Small intestine (tissue), 16 donors: ENCODE data around the gene EXPH5. TPM values are rescaled to one million over a fixed set of nuclear protein-coding genes. Genes with fewer than 3 reads are reported as not detected.
"Not testable (repeated sequence)": the region's sequence is repeated elsewhere in the genome, so short reads cannot be mapped to it uniquely, and the experiment has no call there.

Experiments used
- DNase-seq, 2 donors: peaks; one replicate each; pipeline versions ENCODE4 v3.0.0 to v3.0.0-alpha.2; 2013
- FAIRE-seq: peaks from 2 replicates; lab custom pipeline; 2012; peaks lifted over from hg19 to GRCh38; lab: Jason Lieb, UNC
- H3K27ac ChIP-seq, 3 donors: one replicate each; pipeline ENCODE4 v1.5.1; 2013; ENCODE audit warnings: low read length in 2 of 3, mild to moderate bottlenecking in 2 of 3, control low read depth in 1 of 3, inconsistent platforms in 1 of 3, low read depth in 1 of 3, moderate library complexity in 1 of 3
- H3K27me3 ChIP-seq, 3 donors: one replicate each; pipeline ENCODE4 v1.6.1; 2013; ENCODE audit warnings: low read length in 3 of 3, inconsistent platforms in 1 of 3; ENCODE audit not compliant: control insufficient read depth in 3 of 3, insufficient read depth in 3 of 3
- H3K36me3 ChIP-seq, 3 donors: one replicate each; pipeline ENCODE4 v1.6.1; 2013; ENCODE audit warnings: low read length in 3 of 3, inconsistent platforms in 1 of 3, low read depth in 1 of 3, mild to moderate bottlenecking in 1 of 3, moderate library complexity in 1 of 3; ENCODE audit not compliant: control insufficient read depth in 3 of 3, insufficient read depth in 2 of 3
- H3K4me1 ChIP-seq, 3 donors: one replicate each; pipeline ENCODE4 v1.6.1; 2013; ENCODE audit warnings: low read length in 2 of 3, inconsistent platforms in 1 of 3, low read depth in 1 of 3, mild to moderate bottlenecking in 1 of 3, moderate library complexity in 1 of 3; ENCODE audit not compliant: control insufficient read depth in 3 of 3, insufficient read depth in 2 of 3
- H3K4me3 ChIP-seq, 3 donors: one replicate each; pipeline ENCODE4 v1.5.1; 2013; ENCODE audit warnings: low read length in 3 of 3, control low read depth in 1 of 3, inconsistent platforms in 1 of 3, low read depth in 1 of 3, mild to moderate bottlenecking in 1 of 3, moderate library complexity in 1 of 3
- H3K9me3 ChIP-seq, 2 donors: one replicate each; pipeline ENCODE4 v1.6.1; 2013; ENCODE audit warnings: low read depth in 1 of 2, low read length in 1 of 2; ENCODE audit not compliant: control insufficient read depth in 2 of 2, insufficient read depth in 1 of 2
- WGBS, 3 donors: extraction: QIAGEN DNeasy Blood & Tissue Kit; methylation state at CpG; one replicate each; pipeline ENCODE4 v1.1.7; 2013; 5-methylcytosine and 5-hydroxymethylcytosine counted together
- long read RNA-seq, 10 donors: transcript quantifications; one replicate each; lab custom pipeline, GENCODE V29; 2026
- polyA plus RNA-seq, 4 donors: library from polyadenylated mRNA; stranded (reverse) in 3 of 4; unstranded in 1 of 4; fragments of 200-250 nt in 3 of 4; fragments of 120-200 nt in 1 of 4; gene quantifications; one replicate each; pipeline versions ENCODE4 v1.2.1 to v1.2.3, GENCODE V29; 2013
- donor health status: healthy with polysubstance abuse.
- donor health status: control.
- donor health status: control.
- donor health status: Bipolar disorder and iron deficiency.
- donor health status: healthy.

The EXPH5 gene, protein sequence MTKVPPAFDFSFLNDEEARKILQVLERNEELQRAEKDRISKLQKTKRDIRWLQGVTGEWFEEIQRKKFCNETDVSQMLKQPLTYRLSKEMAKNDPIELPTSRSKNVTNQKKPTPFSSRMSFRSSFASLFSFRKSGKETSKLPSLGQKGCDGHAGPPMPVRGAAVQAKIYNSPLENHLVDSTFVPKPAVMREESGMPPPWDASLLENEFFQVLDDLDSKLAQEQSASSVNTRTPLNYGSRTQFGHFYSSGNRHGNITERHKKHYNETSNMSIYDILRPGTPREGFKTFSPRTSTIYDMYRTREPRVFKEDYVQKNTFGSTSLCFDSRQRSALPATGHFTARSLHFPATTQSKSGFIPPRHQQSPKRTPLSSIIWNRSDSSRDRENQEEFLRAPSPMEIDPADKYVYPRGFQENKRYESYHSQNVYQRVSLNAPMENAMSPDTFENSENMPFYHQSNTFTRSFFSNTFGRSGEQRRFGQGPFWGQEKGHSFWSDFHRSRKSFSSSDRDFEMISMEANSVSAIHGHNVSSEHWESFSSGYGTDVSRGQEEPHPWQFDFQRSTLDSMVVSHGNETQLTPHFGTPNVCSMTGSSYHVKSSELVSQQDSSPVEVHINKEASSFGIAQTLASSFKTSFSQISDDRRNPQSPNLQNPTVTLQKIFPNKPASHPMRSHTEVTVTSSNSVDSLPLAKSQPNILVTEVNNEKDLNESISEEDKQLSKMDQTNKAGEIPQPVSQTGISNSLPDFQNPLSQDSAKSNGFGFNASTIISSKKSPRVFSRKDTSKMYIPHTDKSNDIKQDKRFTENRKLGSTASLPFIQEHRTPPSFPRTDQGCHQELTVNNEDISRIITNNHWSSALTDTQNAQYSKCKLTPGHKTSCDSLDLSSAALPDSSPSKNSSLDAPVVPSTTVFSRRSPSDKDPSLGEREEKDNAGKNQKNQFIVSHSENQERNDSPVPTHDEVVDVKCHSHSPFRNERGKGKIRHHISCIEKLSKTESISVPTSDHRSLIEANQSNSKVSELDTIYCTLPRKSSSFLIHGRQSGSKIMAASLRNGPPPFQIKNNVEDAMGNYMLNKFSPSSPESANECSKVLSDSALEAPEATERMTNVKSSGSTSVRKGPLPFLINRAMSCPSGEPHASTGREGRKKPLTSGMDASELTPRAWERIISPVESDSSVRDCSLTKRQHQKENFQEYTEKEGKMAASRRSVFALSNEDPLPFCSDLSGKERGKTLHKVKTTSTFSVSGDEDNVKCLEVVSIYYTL (N-terminal part only)
- polyA plus RNA-seq: 1 to 10 TPM in 1 of 4 donors, under 1 TPM in 3; 0.22 to 1.8 (median 0.60) TPM
- long read RNA-seq, donor 1: 0 reads
- long read RNA-seq, donor 2: 0 reads
- long read RNA-seq, donor 3: 0 reads
- long read RNA-seq, donor 4: 0 reads
- long read RNA-seq, donor 5: 0 reads
- long read RNA-seq, donor 6: 0 reads
- long read RNA-seq, donor 7: 0 reads
- long read RNA-seq, donor 8: 0 reads
- long read RNA-seq, donor 9: 0 reads
- long read RNA-seq, donor 10: 0 reads

DNA sequence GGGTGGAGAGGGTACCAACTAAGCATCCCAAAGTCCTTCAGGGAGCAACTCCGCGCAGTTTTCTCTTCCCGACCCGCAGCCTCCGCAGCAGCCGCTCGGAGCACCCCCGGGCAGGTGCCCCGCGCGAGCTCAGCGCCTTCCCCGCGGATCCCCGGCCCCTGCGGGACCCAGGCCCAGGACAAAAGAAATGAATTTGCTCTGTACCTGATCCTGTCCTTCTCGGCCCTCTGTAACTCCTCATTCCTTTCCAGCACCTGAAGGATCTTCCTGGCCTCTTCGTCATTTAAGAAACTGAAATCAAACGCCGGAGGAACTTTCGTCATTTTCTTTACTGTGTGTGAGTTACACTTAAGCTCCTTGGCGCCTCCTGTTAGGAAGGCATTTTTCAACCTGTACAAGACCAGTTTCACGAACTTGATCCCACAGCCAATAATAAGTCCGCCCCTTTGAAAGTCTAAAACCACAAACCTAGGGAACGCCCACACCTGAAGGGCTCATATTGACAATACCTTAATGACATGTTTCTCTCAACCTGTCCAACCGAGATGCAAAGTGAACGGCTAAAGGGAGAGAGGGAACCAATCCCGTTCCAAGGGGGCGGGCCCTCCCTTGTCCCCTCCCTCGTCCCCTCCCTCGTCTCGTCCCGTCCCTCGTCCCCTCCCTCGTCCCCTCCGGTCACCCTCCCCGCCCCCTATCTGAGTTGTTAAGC, at the start of gene EXPH5:
Gene EXPH5, minus strand, starts transcription at position 555 of the 709 bp plus-strand sequence. Its CDS starts 232 bp downstream, at position 323.
- Histone ChIP-seq H3K27ac (peak within 1 kb of the TSS; percentile 42 to 68 (median 57)), H3K36me3 (no peaks in the 10 kb centered on the region), H3K27me3 (peaks cover 0 to 9% (median 0%) of the 10 kb centered on the region in 3 donors), H3K4me1 (peaks cover 0 to 4% (median 0%) of the 10 kb centered on the region in 3 donors), H3K9me3 (no peaks in the 10 kb centered on the region), H3K4me3 (peak within 1 kb of the TSS; percentile 52 to 70 (median 65))
- peak; percentile 96 to 99 for DNase-seq
- no peak for FAIRE-seq
- 0 to 1% (median 1%) methylated on average over 32 to 37 of the region's 37 CpGs for WGBS, 3 donors

- 77 to 100% (median 88%) methylated on average over 1 of the region's 1 CpG for WGBS, 3 donors
- H3K4me3 ChIP-seq: not testable (repeated sequence)
These were observed 48.2 kb upstream of the EXPH5 start for GRCh38 chr11:108641752-108642151.

GRCh38 chr11:108639146-108639545, 45.6 kb upstream of the EXPH5 start:
- DNase-seq (no peak), FAIRE-seq (no peak)
- Histone ChIP-seq H3K27ac (no peak overlapping the region), H3K27me3 (peaks cover 0 to 9% (median 0%) of the 10 kb centered on the region in 3 donors), H3K9me3 (no peaks in the 10 kb centered on the region), H3K4me1 (no peaks in the 10 kb centered on the region), H3K4me3 (no peak overlapping the region), H3K36me3 (no peaks in the 10 kb centered on the region)
- WGBS, 3 donors: 96 to 100% (median 98%) methylated on average over 1 of the region's 1 CpG

More at GRCh38 chr11:108641752-108642151, 48.2 kb upstream of the EXPH5 start:
- not testable (repeated sequence) for H3K36me3 ChIP-seq, H3K27me3 ChIP-seq, H3K4me1 ChIP-seq, H3K27ac ChIP-seq, H3K9me3 ChIP-seq, DNase-seq, FAIRE-seq

GRCh38 chr11:108636222-108636621, 42.7 kb upstream of the EXPH5 start:
- no peaks in the 10 kb centered on the region for H3K4me1 ChIP-seq
- no peaks in the 10 kb centered on the region for H3K9me3 ChIP-seq
- no peak for FAIRE-seq
- no peak overlapping the region for H3K4me3 ChIP-seq
- no peak overlapping the region for H3K27ac ChIP-seq
- no peak for DNase-seq
- WGBS, 3 donors: 72 to 80% (median 75%) methylated on average over 2 of the region's 2 CpGs
- H3K27me3 ChIP-seq: peaks cover 0 to 15% (median 0%) of the 10 kb centered on the region in 3 donors
- no peaks in the 10 kb centered on the region for H3K36me3 ChIP-seq

- Histone ChIP-seq H3K27me3 (peaks cover 0 to 15% (median 0%) of the 10 kb centered on the region in 3 donors), H3K4me3 (no peak overlapping the region), H3K9me3 (no peaks in the 10 kb centered on the region), H3K36me3 (no peaks in the 10 kb centered on the region), H3K27ac (no peak overlapping the region), H3K4me1 (no peaks in the 10 kb centered on the region)
- DNase-seq (no peak), FAIRE-seq (no peak)
These were observed 41.5 kb upstream of the EXPH5 start for GRCh38 chr11:108635106-108635505.

GRCh38 chr11:108632041-108632704, 38.6 kb upstream of the EXPH5 start:
- no peak overlapping the region for H3K27ac ChIP-seq
- no peak overlapping the region for H3K4me3 ChIP-seq
- H3K27me3 ChIP-seq: peaks cover 0 to 26% (median 0%) of the 10 kb centered on the region in 3 donors
- 72 to 83% (median 78%) methylated on average over 2 of the region's 2 CpGs for WGBS, 3 donors
- FAIRE-seq (no peak), DNase-seq (no peak)
- no peaks in the 10 kb centered on the region for H3K36me3 ChIP-seq
- no peaks in the 10 kb centered on the region for H3K4me1 ChIP-seq
- H3K9me3 ChIP-seq: peaks cover 2 to 20% of the 10 kb centered on the region in 2 donors

DNA sequence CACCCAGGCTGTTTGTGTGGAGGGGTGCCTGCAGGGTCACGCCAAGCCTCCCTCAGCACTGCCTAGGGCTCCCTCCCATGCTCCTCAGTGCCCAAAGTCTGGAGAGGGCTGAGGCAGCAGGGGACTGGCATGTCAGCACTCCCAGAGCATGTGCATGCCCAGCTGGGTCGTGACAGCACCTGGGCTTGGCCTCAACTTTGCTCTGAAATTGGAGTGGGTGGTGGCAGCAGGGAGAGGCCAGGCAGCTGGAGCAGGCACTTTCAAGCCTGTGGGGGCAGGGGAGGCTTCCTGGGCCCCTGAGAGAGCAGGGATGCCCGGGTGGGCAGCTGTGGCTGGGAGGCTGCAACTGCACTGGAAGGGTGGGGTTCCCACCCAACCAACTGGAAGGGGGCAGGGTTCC, 35.7 kb upstream of the EXPH5 start:
- DNase-seq (no peak), FAIRE-seq (no peak)
- peaks cover 0 to 29% (median 0%) of the 10 kb centered on the region in 3 donors for H3K27me3 ChIP-seq
- H3K4me3 ChIP-seq: no peak overlapping the region
- no peaks in the 10 kb centered on the region for H3K4me1 ChIP-seq
- no peaks in the 10 kb centered on the region for H3K36me3 ChIP-seq
- H3K9me3 ChIP-seq: peaks cover 2 to 20% of the 10 kb centered on the region in 2 donors
- 57 to 80% (median 70%) methylated on average over 3 of the region's 3 CpGs for WGBS, 3 donors
- no peak overlapping the region for H3K27ac ChIP-seq
